ENCODE data around the gene SLC7A5. TPM values are rescaled to one million over a fixed set of nuclear protein-coding genes. Genes with fewer than 3 reads are reported as not detected.
"Not testable (repeated sequence)": the region's sequence is repeated elsewhere in the genome, so short reads cannot be mapped to it uniquely, and the experiment has no call there.

SLC7A5 gene
- total RNA-seq, 2 donors from 2014 or later = 374 to 588 TPM

- H3K4me3 ChIP-seq (ENCODE audit: low read length) = no peak overlapping the region
- peak; percentile 53 for DNase-seq
- peaks cover 26% of the 10 kb centered on the region for H3K9me3 ChIP-seq (ENCODE audit: control insufficient read depth, low read length)
- Mint-ChIP-seq H3K36me3 (ENCODE audit: low read depth) (no peaks in the 10 kb centered on the region), H3K4me3 (no peak overlapping the region), H3K4me1 (peaks cover 21% of the 10 kb centered on the region), H3K27ac (no peak overlapping the region), H3K9me3 (peaks cover 19% of the 10 kb centered on the region), H3K27me3 (ENCODE audit: insufficient read depth) (no peaks in the 10 kb centered on the region)
- H3K4me1 ChIP-seq (ENCODE audit: control insufficient read depth, insufficient read depth, low read length) = peaks cover 15% of the 10 kb centered on the region
- H3K9ac ChIP-seq (ENCODE audit: extremely low read depth, low read length, poor library complexity, severe bottlenecking) = no peak overlapping the region
- no peaks in the 10 kb centered on the region for H3K27me3 ChIP-seq (ENCODE audit: control insufficient read depth, insufficient read depth, low read length, poor library complexity, severe bottlenecking)
- 94 to 96% methylated on average over 12 to 16 of the region's 16 CpGs for WGBS, 2 experiments (ENCODE audit: insufficient coverage in 1 of 2, insufficient read length in 1 of 2)
- H3K36me3 ChIP-seq (ENCODE audit: control insufficient read depth, insufficient read depth, low read length) = no peaks in the 10 kb centered on the region
- no peak overlapping the region for H3K27ac ChIP-seq (ENCODE audit: low read depth, low read length)
- TF ChIP-seq CTCF (conservative IDR thresholded peaks at IDR 0.05) = no peak
Measured at GRCh38 chr16:87818533-87819161, 50.7 kb downstream of the SLC7A5 start.

DNA sequence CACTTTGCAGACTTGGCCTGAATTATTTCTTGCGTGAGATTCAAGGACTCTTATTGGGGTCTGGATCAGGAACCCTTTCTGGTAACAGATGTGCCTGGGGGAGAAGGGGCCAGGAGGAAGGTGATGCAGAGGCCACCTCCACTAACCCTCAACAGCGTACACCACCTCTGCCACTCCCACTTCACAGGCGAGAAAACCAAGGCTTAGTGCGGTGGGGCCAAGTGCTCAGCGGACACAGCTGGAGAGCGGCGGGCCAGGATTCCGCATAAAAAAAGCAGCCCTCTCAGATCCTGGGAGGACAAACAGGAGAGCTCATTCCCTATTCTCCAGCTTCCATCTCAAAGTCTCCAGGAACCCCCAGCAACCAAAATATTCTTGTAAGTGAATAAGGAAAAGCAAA is 51.4 kb downstream of the SLC7A5 start:
- Mint-ChIP-seq H3K27ac (no peak overlapping the region), H3K4me1 (peaks cover 16% of the 10 kb centered on the region), H3K4me3 (no peak overlapping the region), H3K9me3 (peaks cover 19% of the 10 kb centered on the region), H3K36me3 (ENCODE audit: low read depth) (no peaks in the 10 kb centered on the region), H3K27me3 (ENCODE audit: insufficient read depth) (no peaks in the 10 kb centered on the region)
- H3K27me3 ChIP-seq (ENCODE audit: control insufficient read depth, insufficient read depth, low read length, poor library complexity, severe bottlenecking) = no peaks in the 10 kb centered on the region
- peaks cover 11% of the 10 kb centered on the region for H3K4me1 ChIP-seq (ENCODE audit: control insufficient read depth, insufficient read depth, low read length)
- peak; percentile 57 for DNase-seq
- no peak for TF ChIP-seq CTCF (conservative IDR thresholded peaks at IDR 0.05)
- 90% methylated on average over 8 of the region's 8 CpGs; no CpG with 5 or more reads in 1 of the 2 experiments for WGBS, 2 experiments (ENCODE audit: insufficient coverage in 1 of 2, insufficient read length in 1 of 2)
- H3K9me3 ChIP-seq (ENCODE audit: control insufficient read depth, low read length) = peaks cover 26% of the 10 kb centered on the region
- no peak overlapping the region for H3K27ac ChIP-seq (ENCODE audit: low read depth, low read length)
- no peak overlapping the region for H3K4me3 ChIP-seq (ENCODE audit: low read length)
- H3K9ac ChIP-seq (ENCODE audit: extremely low read depth, low read length, poor library complexity, severe bottlenecking) = no peak overlapping the region
- H3K36me3 ChIP-seq (ENCODE audit: control insufficient read depth, insufficient read depth, low read length) = no peaks in the 10 kb centered on the region

GRCh38 chr16:87817370-87817769 is 51.9 kb downstream of the SLC7A5 start:
- not testable (repeated sequence) for H3K9ac ChIP-seq (ENCODE audit: extremely low read depth, low read length, poor library complexity, severe bottlenecking); H3K27me3 ChIP-seq (ENCODE audit: control insufficient read depth, insufficient read depth, low read length, poor library complexity, severe bottlenecking); H3K4me3 ChIP-seq (ENCODE audit: low read length); H3K4me3 Mint-ChIP-seq; H3K4me1 ChIP-seq (ENCODE audit: control insufficient read depth, insufficient read depth, low read length); H3K36me3 Mint-ChIP-seq (ENCODE audit: low read depth); DNase-seq; H3K27ac ChIP-seq (ENCODE audit: low read depth, low read length); H3K27ac Mint-ChIP-seq; H3K36me3 ChIP-seq (ENCODE audit: control insufficient read depth, insufficient read depth, low read length); H3K27me3 Mint-ChIP-seq (ENCODE audit: insufficient read depth)
- H3K9me3 ChIP-seq (ENCODE audit: control insufficient read depth, low read length) = peaks cover 26% of the 10 kb centered on the region
- 87 to 89% methylated on average over 7 of the region's 7 CpGs for WGBS, 2 experiments (ENCODE audit: insufficient coverage in 1 of 2, insufficient read length in 1 of 2)
- Mint-ChIP-seq H3K4me1 (peaks cover 10% of the 10 kb centered on the region), H3K9me3 (peaks cover 19% of the 10 kb centered on the region)
